ENCODE results near the gene NANOS3.
"Not testable (repeated sequence)": the region's sequence is repeated elsewhere in the genome, so short reads cannot be mapped to it uniquely, and the experiment has no call there.

The NANOS3 gene

GRCh38 chr19:13920940-13921747 lies 44.2 kb downstream of the NANOS3 start:
- no peak for DNase-seq (ENCODE audit: low read depth)

- DNase-seq (ENCODE audit: low read depth) = not testable (repeated sequence)
Observed at GRCh38 chr19:13922118-13922517, 45.2 kb downstream of the NANOS3 start.

- DNase-seq (ENCODE audit: low read depth) = no peak
Observed at GRCh38 chr19:13923194-13923987, 46.5 kb downstream of the NANOS3 start.

- no peak for DNase-seq (ENCODE audit: low read depth)
Observed at GRCh38 chr19:13926010-13926409, 49.1 kb downstream of the NANOS3 start.

GRCh38 chr19:13926715-13927114 lies 49.8 kb downstream of the NANOS3 start:
- DNase-seq (ENCODE audit: low read depth) = no peak

GRCh38 chr19:13929340-13929739 lies 52.4 kb downstream of the NANOS3 start:
- no peak for DNase-seq (ENCODE audit: low read depth)

- DNase-seq (ENCODE audit: low read depth) = no peak
Observed at GRCh38 chr19:13929956-13930355, 53.0 kb downstream of the NANOS3 start.
